Mucosa of descending colon (tissue), 3 donors: ENCODE measurements around the gene TCF12. TPM values are rescaled to one million over a fixed set of nuclear protein-coding genes. Genes with fewer than 3 reads are reported as not detected.

Experiments used
- ATAC-seq: fragments of 200-7000 bp; cut with Tn5 transposase; one replicate; pipeline ENCODE4 v1.9.1; 2020; ENCODE audit warnings: mild to moderate bottlenecking, moderate library complexity
- DNase-seq, 3 donors: peaks; one replicate each; pipeline ENCODE4 v3.0.0-alpha.2; 2020
- H3K36me3 ChIP-seq: fragments of 200-600 bp; one replicate; pipeline ENCODE4 v1.8.0; 2021; ENCODE audit warnings: low read depth, mild to moderate bottlenecking
- H3K4me1 ChIP-seq: fragments of 200-600 bp; one replicate; pipeline ENCODE4 v1.8.0; 2021; ENCODE audit warnings: low read depth, mild to moderate bottlenecking
- H3K4me3 ChIP-seq: fragments of 200-600 bp; one replicate; pipeline ENCODE4 v1.8.0; 2021; ENCODE audit warnings: mild to moderate bottlenecking
- H3K9me3 ChIP-seq: fragments of 200-600 bp; one replicate; pipeline ENCODE4 v1.8.0; 2021; ENCODE audit warnings: mild to moderate bottlenecking
- intact Hi-C, 2 donors: fragments of 100-400 bp; cut with DNase I in 1 of 2; cut with micrococcal nuclease in 1 of 2; formaldehyde crosslinking; loops; one replicate each; pipeline versions ENCODE4 v1.11.0 to v1.11.1; 2022; cut with DNase I, micrococcal nuclease
- total RNA-seq, 3 donors: library from RNA; stranded (reverse); fragmentation: NEBNext Ultra II Directional in 2 of 3; extraction: Animal tissue kit (Norgen Biotek cat#: 25700) in 2 of 3; gene quantifications; one replicate each; pipeline versions ENCODE4 v1.2.1 to v1.2.4, GENCODE V29; 2021 to 2023
- TF ChIP-seq, protein P1 (sequence below): fragments of 200-600 bp; IDR thresholded peaks from one replicate; pipeline ENCODE4 v1.8.0; 2022; ENCODE audit warnings: antibody characterized with exemption, mild to moderate bottlenecking
- donor health status: DM: no; HTN: no; CAD: no; lungs with moderate emphysema.
- donor health status: DM: no; HTN: no; CAD: no.
- donor health status: DM: no; HTN: yes; CAD: no.

TCF12 gene
- total RNA-seq, 3 donors from 2014 or later: 74.1 to 118 (median 106) TPM

DNA sequence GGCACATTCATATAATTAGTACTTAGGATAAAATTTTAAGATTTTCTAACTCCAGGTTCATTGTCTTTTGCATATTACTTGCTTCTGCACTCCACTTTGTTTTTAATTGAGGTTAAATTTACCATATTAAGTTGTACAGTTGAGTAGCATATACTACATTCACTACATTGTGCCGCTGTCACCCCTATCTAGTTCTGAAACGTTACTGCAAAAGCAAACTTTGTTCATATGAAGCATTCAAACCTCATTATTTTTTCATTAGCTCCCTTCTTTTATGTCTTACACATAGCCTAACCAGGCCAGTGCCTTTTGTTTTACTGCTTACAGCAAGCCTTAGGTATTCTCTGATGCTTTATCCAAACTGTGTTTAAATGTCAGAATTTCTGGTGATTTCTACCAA is 274.7 kb downstream of the TCF12 start:
- TF ChIP-seq, protein P1, sequence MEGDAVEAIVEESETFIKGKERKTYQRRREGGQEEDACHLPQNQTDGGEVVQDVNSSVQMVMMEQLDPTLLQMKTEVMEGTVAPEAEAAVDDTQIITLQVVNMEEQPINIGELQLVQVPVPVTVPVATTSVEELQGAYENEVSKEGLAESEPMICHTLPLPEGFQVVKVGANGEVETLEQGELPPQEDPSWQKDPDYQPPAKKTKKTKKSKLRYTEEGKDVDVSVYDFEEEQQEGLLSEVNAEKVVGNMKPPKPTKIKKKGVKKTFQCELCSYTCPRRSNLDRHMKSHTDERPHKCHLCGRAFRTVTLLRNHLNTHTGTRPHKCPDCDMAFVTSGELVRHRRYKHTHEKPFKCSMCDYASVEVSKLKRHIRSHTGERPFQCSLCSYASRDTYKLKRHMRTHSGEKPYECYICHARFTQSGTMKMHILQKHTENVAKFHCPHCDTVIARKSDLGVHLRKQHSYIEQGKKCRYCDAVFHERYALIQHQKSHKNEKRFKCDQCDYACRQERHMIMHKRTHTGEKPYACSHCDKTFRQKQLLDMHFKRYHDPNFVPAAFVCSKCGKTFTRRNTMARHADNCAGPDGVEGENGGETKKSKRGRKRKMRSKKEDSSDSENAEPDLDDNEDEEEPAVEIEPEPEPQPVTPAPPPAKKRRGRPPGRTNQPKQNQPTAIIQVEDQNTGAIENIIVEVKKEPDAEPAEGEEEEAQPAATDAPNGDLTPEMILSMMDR: no peak
- peaks cover 3% of the 10 kb centered on the region for H3K4me1 ChIP-seq
- no peaks in the 10 kb centered on the region for H3K9me3 ChIP-seq
- no peak for ATAC-seq
- no peak overlapping the region for H3K4me3 ChIP-seq
- intact Hi-C loops: no loop called here
- H3K36me3 ChIP-seq: no peaks in the 10 kb centered on the region
- no peak for DNase-seq

DNA sequence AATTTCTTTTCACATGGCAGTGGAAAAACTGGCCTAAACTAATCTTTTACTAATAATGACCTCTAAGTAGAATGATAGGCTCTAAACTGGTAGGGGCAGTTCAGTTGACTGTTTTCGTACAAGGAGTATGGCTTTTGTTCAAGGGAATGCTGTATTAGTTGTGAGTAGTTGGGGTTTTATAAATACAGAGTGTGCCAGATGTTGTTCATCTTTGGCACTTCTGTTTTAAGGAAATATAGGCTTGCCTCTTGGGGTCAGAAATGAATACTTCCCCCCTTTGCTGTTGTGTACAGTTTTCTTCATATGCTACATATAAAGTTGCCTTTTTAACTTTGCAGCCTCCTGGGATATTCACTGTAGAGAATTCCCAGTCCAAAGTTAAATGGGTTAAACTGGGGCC is 276.9 kb downstream of the TCF12 start:
- Histone ChIP-seq H3K4me1 (peaks cover 22% of the 10 kb centered on the region), H3K9me3 (no peaks in the 10 kb centered on the region), H3K36me3 (no peaks in the 10 kb centered on the region), H3K4me3 (no peak overlapping the region)
- TF ChIP-seq, protein P1: no peak
- intact Hi-C loops: no loop called here
- DNase-seq (no peak), ATAC-seq (no peak)

- ATAC-seq: no peak
- TF ChIP-seq, protein P1: no peak
- H3K4me1 ChIP-seq: peaks cover 38% of the 10 kb centered on the region
- no peak for DNase-seq
- no peak overlapping the region for H3K4me3 ChIP-seq
- no peaks in the 10 kb centered on the region for H3K36me3 ChIP-seq
- no peaks in the 10 kb centered on the region for H3K9me3 ChIP-seq
- intact Hi-C loops: no loop called here
Observed at GRCh38 chr15:57196865-57197264, 278.4 kb downstream of the TCF12 start.

DNA sequence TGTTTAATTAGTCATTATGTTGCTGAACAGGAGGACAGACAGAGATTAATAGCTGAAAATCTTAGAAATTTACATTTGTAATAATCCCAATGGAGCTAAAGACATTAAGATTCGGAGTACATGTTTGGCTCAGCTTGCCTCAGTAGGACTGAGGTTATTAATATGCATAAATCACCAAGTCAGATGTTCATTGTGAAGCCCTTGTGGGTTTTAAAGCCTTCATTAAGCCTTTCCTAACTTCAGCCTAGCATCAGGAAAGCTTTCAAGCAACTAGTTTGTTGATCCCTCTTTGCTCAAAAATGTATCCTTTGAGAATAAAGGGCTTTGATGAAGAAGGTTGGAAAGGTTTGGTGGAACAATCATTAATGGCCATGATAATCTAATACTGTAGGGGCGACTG is 279.7 kb downstream of the TCF12 start:
- intact Hi-C loops: no loop called here
- TF ChIP-seq, protein P1: no peak
- no peak for DNase-seq
- ATAC-seq: no peak
- Histone ChIP-seq H3K4me3 (no peak overlapping the region), H3K36me3 (no peaks in the 10 kb centered on the region), H3K4me1 (peaks cover 43% of the 10 kb centered on the region), H3K9me3 (no peaks in the 10 kb centered on the region)

GRCh38 chr15:57198654-57199291 is 280.3 kb downstream of the TCF12 start:
- TF ChIP-seq, protein P1: no peak
- no peak overlapping the region for H3K4me3 ChIP-seq
- intact Hi-C loops: no loop called here
- peak in 1 of 3 donors; percentile 45 for DNase-seq
- ATAC-seq: peak; percentile 75
- no peaks in the 10 kb centered on the region for H3K9me3 ChIP-seq
- H3K4me1 ChIP-seq: peaks cover 43% of the 10 kb centered on the region
- no peaks in the 10 kb centered on the region for H3K36me3 ChIP-seq
